ENCODE results near the gene PPP3CB. TPM values are rescaled to one million over a fixed set of nuclear protein-coding genes. Genes with fewer than 3 reads are reported as not detected.
"Not testable (repeated sequence)": the region's sequence is repeated elsewhere in the genome, so short reads cannot be mapped to it uniquely, and the experiment has no call there.

PPP3CB gene
- total and polyA plus RNA-seq, 9 donors: 31.2 to 78.2 (median 55.0) TPM

DNA sequence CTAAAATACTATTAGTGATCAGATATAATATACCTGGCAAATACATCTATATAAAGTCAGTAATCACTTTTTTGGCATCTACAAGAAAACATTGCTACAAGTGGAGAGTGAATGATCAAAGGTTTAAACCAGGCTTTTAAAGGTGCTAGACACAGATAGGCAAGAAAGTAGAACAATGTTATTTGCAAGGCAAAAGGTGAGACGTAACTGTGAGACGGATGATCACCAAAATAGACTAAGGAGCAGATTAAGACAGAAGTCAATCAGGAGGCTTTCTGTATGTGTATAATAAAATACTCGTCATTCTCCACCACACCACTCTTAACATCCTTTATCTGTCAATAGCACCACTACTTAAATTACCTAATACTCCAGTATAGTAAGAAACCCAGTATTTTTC lies 90.3 kb downstream of the PPP3CB start:
- Histone ChIP-seq H3K9me3 (no peaks in the 10 kb centered on the region), H3K27me3 (no peaks in the 10 kb centered on the region), H3K4me1 (ENCODE audit: insufficient read depth) (peaks cover 10% of the 10 kb centered on the region), H3K4me3 (no peak overlapping the region), H3K27ac (no peak overlapping the region), H3K36me3 (no peaks in the 10 kb centered on the region)
- TF ChIP-seq EP300 (IDR thresholded peaks at IDR 0.05) (no peak), POLR2A (IDR thresholded peaks at IDR 0.05) (no peak), CTCF (IDR thresholded peaks at IDR 0.05) (no peak)
- 93 to 95% (median 93%) methylated on average over 3 of the region's 3 CpGs for WGBS, 3 donors
- intact Hi-C loops (cut with DNase I): no loop called here
- no peak for DNase-seq

DNA sequence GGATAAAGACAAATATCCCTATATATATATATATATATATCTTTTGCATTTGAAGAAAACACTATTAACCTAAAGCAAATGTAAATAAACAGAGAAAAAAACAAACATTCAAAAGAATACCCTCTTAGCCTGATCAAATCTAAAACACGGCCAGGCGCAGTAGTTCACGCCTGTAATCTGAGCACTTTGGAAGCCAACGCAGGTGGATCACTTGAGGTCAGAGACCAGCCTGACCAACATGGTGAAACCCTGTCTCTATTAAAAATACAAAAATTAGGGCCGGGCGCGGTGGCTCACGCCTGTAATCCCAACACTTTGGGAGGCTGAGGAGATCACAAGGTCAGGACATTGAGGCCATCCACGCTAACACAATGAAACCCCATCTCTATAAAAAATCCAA lies 91.1 kb downstream of the PPP3CB start:
- DNase-seq: no peak
- no peaks in the 10 kb centered on the region for H3K27me3 ChIP-seq
- TF ChIP-seq POLR2A (IDR thresholded peaks at IDR 0.05) (no peak), CTCF (IDR thresholded peaks at IDR 0.05) (no peak), EP300 (IDR thresholded peaks at IDR 0.05) (no peak)
- peaks cover 7% of the 10 kb centered on the region for H3K4me1 ChIP-seq (ENCODE audit: insufficient read depth)
- no peaks in the 10 kb centered on the region for H3K9me3 ChIP-seq
- no peak overlapping the region for H3K27ac ChIP-seq
- intact Hi-C loops (cut with DNase I): no loop called here
- no peak overlapping the region for H3K4me3 ChIP-seq
- 96 to 97% (median 96%) methylated on average over 9 of the region's 9 CpGs for WGBS, 3 donors
- H3K36me3 ChIP-seq: no peaks in the 10 kb centered on the region

DNA sequence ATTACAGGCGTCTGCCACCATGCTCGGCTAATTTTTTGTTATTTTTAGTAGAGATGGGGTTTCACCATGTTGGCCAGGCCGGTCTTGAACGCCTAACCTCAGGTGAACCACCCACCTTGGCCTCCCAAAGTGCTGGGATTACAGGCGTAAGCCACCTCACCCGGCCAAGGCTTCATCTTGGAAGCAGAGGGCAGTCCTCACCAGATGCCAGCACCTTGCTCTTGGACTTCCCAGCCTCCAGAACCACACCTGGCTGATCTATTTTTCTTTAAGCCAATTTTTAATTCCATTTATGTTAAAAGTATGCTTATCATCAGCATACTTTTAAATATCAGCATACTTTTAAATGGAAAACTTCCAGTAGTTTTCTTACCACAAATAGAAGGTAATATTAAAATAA lies 94.2 kb downstream of the PPP3CB start:
- Histone ChIP-seq H3K27ac (no peak overlapping the region), H3K4me3 (no peak overlapping the region), H3K36me3 (no peaks in the 10 kb centered on the region), H3K27me3 (no peaks in the 10 kb centered on the region), H3K4me1 (ENCODE audit: insufficient read depth) (peaks cover 5% of the 10 kb centered on the region), H3K9me3 (no peaks in the 10 kb centered on the region)
- DNase-seq: no peak
- WGBS, 3 donors: 97% methylated on average over 6 of the region's 6 CpGs
- intact Hi-C loops (cut with DNase I): no loop called here
- TF ChIP-seq CTCF (IDR thresholded peaks at IDR 0.05): no peak
- no peak for TF ChIP-seq EP300 (IDR thresholded peaks at IDR 0.05)
- TF ChIP-seq POLR2A (IDR thresholded peaks at IDR 0.05): no peak

- no peak for DNase-seq
- Histone ChIP-seq H3K27me3 (no peaks in the 10 kb centered on the region), H3K4me3 (no peak overlapping the region), H3K27ac (no peak overlapping the region), H3K36me3 (no peaks in the 10 kb centered on the region), H3K9me3 (no peaks in the 10 kb centered on the region), H3K4me1 (ENCODE audit: insufficient read depth) (peaks cover 5% of the 10 kb centered on the region)
- no peak for TF ChIP-seq EP300 (IDR thresholded peaks at IDR 0.05)
- TF ChIP-seq POLR2A (IDR thresholded peaks at IDR 0.05): no peak
- TF ChIP-seq CTCF (IDR thresholded peaks at IDR 0.05): no peak
- intact Hi-C loops (cut with DNase I): no loop called here
- WGBS, 3 donors: 75 to 84% (median 81%) methylated on average over 4 of the region's 4 CpGs
These were observed 96.8 kb downstream of the PPP3CB start for GRCh38 chr10:73399063-73399462.

GRCh38 chr10:73398024-73398423 lies 97.8 kb downstream of the PPP3CB start:
- no peaks in the 10 kb centered on the region for H3K36me3 ChIP-seq
- no peak for DNase-seq
- 94 to 95% (median 95%) methylated on average over 6 of the region's 6 CpGs for WGBS, 3 donors

GRCh38 chr10:73394325-73394724 lies 101.5 kb downstream of the PPP3CB start:
- H3K27me3 ChIP-seq; H3K4me3 ChIP-seq; H3K27ac ChIP-seq; intact Hi-C loops (cut with DNase I); H3K36me3 ChIP-seq; H3K9me3 ChIP-seq; DNase-seq; H3K4me1 ChIP-seq (ENCODE audit: insufficient read depth): not testable (repeated sequence)
- 97 to 100% (median 100%) methylated on average over 3 to 4 of the region's 4 CpGs for WGBS, 3 donors

More at GRCh38 chr10:73398024-73398423, 97.8 kb downstream of the PPP3CB start:
- Histone ChIP-seq H3K27me3 (no peaks in the 10 kb centered on the region), H3K4me3 (no peak overlapping the region), H3K27ac (no peak overlapping the region), H3K9me3 (no peaks in the 10 kb centered on the region), H3K4me1 (ENCODE audit: insufficient read depth) (peaks cover 2% of the 10 kb centered on the region)
- no peak for TF ChIP-seq CTCF (IDR thresholded peaks at IDR 0.05)
- no peak for TF ChIP-seq POLR2A (IDR thresholded peaks at IDR 0.05)
- no peak for TF ChIP-seq EP300 (IDR thresholded peaks at IDR 0.05)
- intact Hi-C loops (cut with DNase I): no loop called here

All from ovary (tissue), 9 donors.